ENCODE measurements around the gene USP44. TPM values are rescaled to one million over a fixed set of nuclear protein-coding genes. Genes with fewer than 3 reads are reported as not detected.

USP44 gene
- total RNA-seq, 1 donor from 2014 or later, result 5.4 TPM

GRCh38 chr12:95528431-95528830 lies 22.8 kb downstream of the USP44 start:
- Mint-ChIP-seq H3K27me3 (no peaks in the 10 kb centered on the region), H3K9me3 (no peaks in the 10 kb centered on the region), H3K4me1 (no peaks in the 10 kb centered on the region), H3K4me3 (no peak overlapping the region), H3K27ac (no peak overlapping the region), H3K36me3 (ENCODE audit: low read depth) (peaks cover 12% of the 10 kb centered on the region)
- DNase-seq (no peak), ATAC-seq (ENCODE audit: low read depth) (no peak)
- POLR2A ChIA-PET, result no interaction called here
- intact Hi-C loops (cut with micrococcal nuclease), result no loop called here
- CTCF ChIA-PET, result no interaction called here
- TF ChIP-seq CTCF (IDR thresholded peaks at IDR 0.05), result no peak

GRCh38 chr12:95522692-95523091 lies 28.6 kb downstream of the USP44 start:
- Mint-ChIP-seq H3K36me3 (ENCODE audit: low read depth) (peaks cover 18% of the 10 kb centered on the region), H3K4me3 (no peak overlapping the region), H3K27ac (no peak overlapping the region), H3K27me3 (no peaks in the 10 kb centered on the region), H3K9me3 (no peaks in the 10 kb centered on the region), H3K4me1 (peaks cover 4% of the 10 kb centered on the region)
- ATAC-seq (ENCODE audit: low read depth) (no peak), DNase-seq (no peak)
- TF ChIP-seq CTCF (IDR thresholded peaks at IDR 0.05), result no peak
- CTCF ChIA-PET, result interaction anchor here (1.2 kb wide), 1 partner anchor 12 kb away, joined by 4 read pairs; no protein-coding TSS in a partner anchor
- intact Hi-C loops (cut with micrococcal nuclease), result no loop called here
- POLR2A ChIA-PET, result no interaction called here

DNA sequence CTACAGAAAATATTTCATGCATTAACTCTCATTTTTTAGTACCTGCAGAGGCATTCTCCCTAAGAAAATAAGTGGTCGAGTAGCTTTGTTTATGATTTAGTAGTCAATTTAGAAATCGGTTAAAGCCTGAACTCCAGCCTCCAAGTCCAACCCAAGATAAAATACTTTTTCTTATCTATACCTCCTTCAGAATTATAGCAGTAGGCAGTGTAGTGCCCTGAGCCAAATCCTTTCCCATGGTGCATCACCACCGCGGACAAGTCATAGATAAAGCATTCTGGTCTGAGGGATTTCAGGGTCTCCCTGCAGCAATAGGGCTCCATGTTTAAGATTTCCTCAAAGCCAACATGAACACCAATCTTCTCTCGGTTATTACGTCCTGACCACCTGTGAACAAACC lies 30.5 kb downstream of the USP44 start:
- Mint-ChIP-seq H3K36me3 (ENCODE audit: low read depth) (peaks cover 23% of the 10 kb centered on the region), H3K4me1 (peaks cover 4% of the 10 kb centered on the region), H3K27me3 (no peaks in the 10 kb centered on the region), H3K9me3 (no peaks in the 10 kb centered on the region), H3K4me3 (no peak overlapping the region), H3K27ac (no peak overlapping the region)
- intact Hi-C loops (cut with micrococcal nuclease), result no loop called here
- no peak for DNase-seq
- POLR2A ChIA-PET, result interaction anchor here (0.7 kb wide), 1 partner anchor 48 kb away, joined by 3 read pairs; no protein-coding TSS in a partner anchor
- no peak for ATAC-seq (ENCODE audit: low read depth)
- no peak for TF ChIP-seq CTCF (IDR thresholded peaks at IDR 0.05)
- CTCF ChIA-PET, result no interaction called here

GRCh38 chr12:95518944-95519343 lies 32.3 kb downstream of the USP44 start:
- ATAC-seq (ENCODE audit: low read depth) (no peak), DNase-seq (no peak)
- intact Hi-C loops (cut with micrococcal nuclease), result no loop called here
- Mint-ChIP-seq H3K27ac (no peak overlapping the region), H3K9me3 (no peaks in the 10 kb centered on the region), H3K27me3 (no peaks in the 10 kb centered on the region), H3K4me1 (peaks cover 4% of the 10 kb centered on the region), H3K36me3 (ENCODE audit: low read depth) (peaks cover 36% of the 10 kb centered on the region), H3K4me3 (no peak overlapping the region)
- CTCF ChIA-PET, result no interaction called here
- TF ChIP-seq CTCF (IDR thresholded peaks at IDR 0.05), result no peak
- POLR2A ChIA-PET, result no interaction called here

GRCh38 chr12:95517246-95517645 lies 34.0 kb downstream of the USP44 start:
- no peak overlapping the region for H3K4me3 Mint-ChIP-seq
- ATAC-seq (ENCODE audit: low read depth), result no peak
- no peak for DNase-seq
- ChIA-PET POLR2A (no interaction called here), CTCF (no interaction called here)
- no peak overlapping the region for H3K27ac Mint-ChIP-seq
- H3K4me1 Mint-ChIP-seq, result peaks cover 4% of the 10 kb centered on the region
- no peak for TF ChIP-seq CTCF (IDR thresholded peaks at IDR 0.05)
- H3K36me3 Mint-ChIP-seq (ENCODE audit: low read depth), result peaks cover 45% of the 10 kb centered on the region
- intact Hi-C loops (cut with micrococcal nuclease), result no loop called here
- no peaks in the 10 kb centered on the region for H3K27me3 Mint-ChIP-seq
- H3K9me3 Mint-ChIP-seq, result no peaks in the 10 kb centered on the region
